Activated naive CD8-positive, alpha-beta T cell treated with anti-CD3 and anti-CD28 coated beads, Interleukin-2, amount 10 ng/mL, durations not matched to agents 7 days and 5 days (primary cell): Measurements from ENCODE around the gene RASSF10. TPM values are rescaled to one million over a fixed set of nuclear protein-coding genes. Genes with fewer than 3 reads are reported as not detected.

Experiments used
- ATAC-seq: fragments of 150-1000 bp; cut with Tn5 transposase; one replicate; pipeline ENCODE4 v1.10.0; 2021; ENCODE audit warnings: low read depth, moderate library complexity
- POLR2A ChIA-PET: fragments of 350-600 bp; sonication (Branson Sonifier 250); formaldehyde crosslinking; loops from one replicate; lab custom pipeline; 2021; ENCODE audit warnings: antibody characterized with exemption; lab: Charles Lee
- DNase-seq: peaks from one replicate; pipeline ENCODE4 v3.0.0; 2021
- H3K27ac Mint-ChIP-seq: one replicate; pipeline ENCODE4 v1.8.0; 2022; ENCODE audit warnings: mild to moderate bottlenecking, mixed read lengths
- H3K27me3 Mint-ChIP-seq: one replicate; pipeline ENCODE4 v1.8.0; 2022; ENCODE audit warnings: mild to moderate bottlenecking, moderate library complexity, mixed read lengths
- H3K36me3 Mint-ChIP-seq: one replicate; pipeline ENCODE4 v1.8.0; 2021; ENCODE audit warnings: mild to moderate bottlenecking, mixed read lengths
- H3K4me1 Mint-ChIP-seq: one replicate; pipeline ENCODE4 v1.8.0; 2021; ENCODE audit warnings: mixed read lengths
- H3K4me3 Mint-ChIP-seq: one replicate; pipeline ENCODE4 v1.8.0; 2022; ENCODE audit warnings: mild to moderate bottlenecking, moderate library complexity, mixed read lengths
- H3K9me3 Mint-ChIP-seq: one replicate; pipeline ENCODE4 v1.8.0; 2021; ENCODE audit warnings: mixed read lengths
- total RNA-seq, 2 experiments: library from RNA; stranded (reverse); gene quantifications; one replicate each; pipeline ENCODE4 v1.2.3, GENCODE V29; 2021

The RASSF10 gene
- not detected for total RNA-seq

DNA sequence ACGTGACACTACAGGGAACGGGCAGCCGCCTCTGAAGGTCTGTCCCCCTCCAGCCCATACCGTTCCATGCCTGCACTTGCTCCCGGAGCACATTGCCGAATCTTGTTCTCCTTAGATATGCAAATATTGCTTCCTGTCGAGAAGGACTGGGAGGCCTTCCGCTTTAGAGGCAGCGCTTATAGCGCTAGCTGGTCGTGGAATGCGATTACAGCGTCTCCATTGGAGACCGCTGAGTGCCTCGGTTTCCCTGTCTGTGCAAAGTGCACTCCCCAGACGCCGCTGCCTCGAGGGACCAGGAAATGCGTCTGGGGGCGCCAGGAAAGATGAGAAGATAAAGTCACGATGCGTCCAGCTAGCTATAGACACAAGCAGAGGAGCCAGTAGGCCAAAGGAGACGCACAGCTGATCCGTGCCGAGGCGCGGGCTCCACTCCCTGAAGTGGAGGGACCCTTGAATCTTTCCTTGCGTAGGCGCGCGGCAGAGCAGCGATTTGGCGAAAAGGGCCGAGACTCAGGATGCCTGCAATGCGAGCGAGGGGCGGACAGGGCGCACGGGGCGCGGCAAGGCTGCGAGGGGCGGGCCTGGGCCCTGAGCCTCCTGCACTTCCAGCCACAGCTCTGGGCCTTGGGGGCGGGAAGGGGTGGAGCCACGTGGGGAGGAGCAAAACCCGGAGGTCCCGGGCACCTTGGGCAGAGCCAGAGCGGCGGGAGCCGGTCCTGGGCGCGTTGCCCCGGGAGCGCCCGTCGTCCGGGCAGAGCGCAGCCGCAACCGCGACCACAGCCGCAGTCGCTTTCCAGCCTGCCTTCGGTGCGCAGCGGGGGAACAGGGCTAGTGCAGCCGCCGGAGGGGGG is at the start of gene RASSF10:
RASSF10 (plus strand) TSS at position 692 of the 851 bp plus-strand sequence. CDS start 261 bp downstream, outside the sequence.
- POLR2A ChIA-PET, result no interaction called here
- Mint-ChIP-seq H3K36me3 (no peaks in the 10 kb centered on the region), H3K27ac (no peak within 1 kb of the TSS), H3K9me3 (no peaks in the 10 kb centered on the region), H3K27me3 (peaks cover 74% of the 10 kb centered on the region), H3K4me3 (peak within 1 kb of the TSS; percentile 40), H3K4me1 (peaks cover 3% of the 10 kb centered on the region)
- ATAC-seq (peak; percentile 65), DNase-seq (peak; percentile 40)

GRCh38 chr11:12961615-12962014 is 47.5 kb upstream of the RASSF10 start:
- ATAC-seq (no peak), DNase-seq (no peak)
- POLR2A ChIA-PET, result no interaction called here
- no peak overlapping the region for H3K4me3 Mint-ChIP-seq
- no peak overlapping the region for H3K27ac Mint-ChIP-seq
- H3K36me3 Mint-ChIP-seq, result no peaks in the 10 kb centered on the region
- H3K4me1 Mint-ChIP-seq, result peaks cover 7% of the 10 kb centered on the region
- no peaks in the 10 kb centered on the region for H3K9me3 Mint-ChIP-seq
- peaks cover 26% of the 10 kb centered on the region for H3K27me3 Mint-ChIP-seq

DNA sequence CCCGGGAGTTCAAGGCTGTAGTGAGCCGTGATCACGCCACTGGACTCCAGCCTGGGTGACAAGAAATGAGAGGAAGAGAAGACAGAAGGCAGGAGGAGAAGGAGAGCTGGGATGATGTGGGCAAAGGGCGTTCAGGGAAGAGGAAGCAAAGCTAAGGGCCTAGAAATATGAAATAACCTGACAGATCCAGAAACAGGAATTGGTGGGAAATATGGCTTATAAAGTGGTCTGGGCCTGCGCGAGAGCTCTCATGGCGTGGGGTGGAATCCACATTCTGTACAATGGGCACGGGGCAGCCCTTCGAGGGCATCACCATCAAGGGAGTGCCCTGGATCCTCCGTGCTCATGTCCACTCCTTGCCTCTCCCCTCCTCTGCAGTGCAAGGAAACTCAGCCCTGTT is 46.8 kb upstream of the RASSF10 start:
- Mint-ChIP-seq H3K36me3 (no peaks in the 10 kb centered on the region), H3K27ac (no peak overlapping the region), H3K4me1 (peaks cover 7% of the 10 kb centered on the region), H3K4me3 (no peak overlapping the region), H3K9me3 (no peaks in the 10 kb centered on the region), H3K27me3 (peaks cover 26% of the 10 kb centered on the region)
- POLR2A ChIA-PET, result no interaction called here
- ATAC-seq (no peak), DNase-seq (no peak)

DNA sequence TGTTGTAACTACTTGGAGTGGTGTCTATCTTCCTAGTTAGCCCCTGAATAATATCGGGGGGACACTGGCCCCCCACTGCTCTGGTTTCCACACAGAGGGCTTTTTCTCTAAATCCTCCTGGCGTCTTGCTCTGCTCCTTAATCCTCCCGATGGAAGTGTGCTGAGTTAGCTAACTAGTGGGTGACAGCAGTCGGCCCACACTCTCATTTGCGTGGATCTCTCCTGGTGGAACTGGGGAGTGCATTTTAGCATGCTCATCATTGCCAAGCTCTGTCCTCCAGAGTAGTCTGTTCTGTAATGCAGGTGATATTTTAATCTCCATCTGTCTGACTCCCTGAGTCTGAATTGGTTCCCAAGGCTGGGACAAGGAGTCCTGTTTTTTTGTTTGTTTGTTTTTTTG is 46.1 kb upstream of the RASSF10 start:
- no peaks in the 10 kb centered on the region for H3K9me3 Mint-ChIP-seq
- H3K4me3 Mint-ChIP-seq, result no peak overlapping the region
- H3K4me1 Mint-ChIP-seq, result peaks cover 7% of the 10 kb centered on the region
- ATAC-seq (no peak), DNase-seq (no peak)
- no peak overlapping the region for H3K27ac Mint-ChIP-seq
- no peaks in the 10 kb centered on the region for H3K36me3 Mint-ChIP-seq
- POLR2A ChIA-PET, result no interaction called here
- peaks cover 26% of the 10 kb centered on the region for H3K27me3 Mint-ChIP-seq

DNA sequence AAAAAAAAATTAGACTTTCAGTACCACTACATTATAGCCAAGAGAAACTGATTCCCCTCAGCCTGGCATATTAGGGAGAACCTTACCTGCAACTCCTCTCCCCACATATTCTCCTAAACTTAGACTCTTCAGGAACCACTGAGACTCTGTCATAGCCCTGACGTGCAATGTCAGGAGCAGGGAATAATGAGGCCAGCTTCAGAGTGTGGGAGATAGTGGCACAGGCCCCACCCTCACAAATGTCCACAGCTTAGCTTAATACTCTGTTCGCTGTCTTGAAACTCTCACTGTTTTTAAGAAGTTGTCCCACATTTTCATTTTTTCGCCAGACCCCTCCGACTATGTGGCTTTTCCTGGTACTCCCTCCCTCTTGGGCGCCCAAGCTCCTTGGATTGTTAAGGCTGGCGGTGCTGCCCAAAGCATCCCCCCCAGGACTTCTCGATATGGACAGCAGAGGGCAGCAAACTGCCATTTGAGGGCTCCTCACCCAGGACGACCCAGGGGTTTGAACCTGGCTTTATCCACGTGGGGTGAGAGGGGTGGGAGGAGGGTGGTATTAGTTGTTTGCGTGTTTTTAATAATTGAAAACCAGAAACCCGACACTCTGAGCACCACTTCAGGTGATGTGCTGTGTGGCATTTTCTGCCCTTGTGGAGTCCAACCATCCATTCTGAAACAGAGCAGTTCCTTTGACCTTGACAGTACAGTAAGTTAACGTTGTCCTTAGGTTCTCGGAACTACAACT is 45.2 kb upstream of the RASSF10 start:
- no peak overlapping the region for H3K27ac Mint-ChIP-seq
- H3K36me3 Mint-ChIP-seq, result no peaks in the 10 kb centered on the region
- POLR2A ChIA-PET, result no interaction called here
- ATAC-seq (peak; percentile 67), DNase-seq (peak; percentile 56)
- peaks cover 7% of the 10 kb centered on the region for H3K4me1 Mint-ChIP-seq
- H3K27me3 Mint-ChIP-seq, result peaks cover 22% of the 10 kb centered on the region
- no peaks in the 10 kb centered on the region for H3K9me3 Mint-ChIP-seq
- H3K4me3 Mint-ChIP-seq, result no peak overlapping the region

GRCh38 chr11:12964650-12965049 is 44.5 kb upstream of the RASSF10 start:
- Mint-ChIP-seq H3K27ac (no peak overlapping the region), H3K9me3 (no peaks in the 10 kb centered on the region), H3K4me1 (peaks cover 7% of the 10 kb centered on the region), H3K36me3 (no peaks in the 10 kb centered on the region), H3K27me3 (peaks cover 20% of the 10 kb centered on the region), H3K4me3 (no peak overlapping the region)
- POLR2A ChIA-PET, result no interaction called here
- DNase-seq (no peak), ATAC-seq (no peak)

DNA sequence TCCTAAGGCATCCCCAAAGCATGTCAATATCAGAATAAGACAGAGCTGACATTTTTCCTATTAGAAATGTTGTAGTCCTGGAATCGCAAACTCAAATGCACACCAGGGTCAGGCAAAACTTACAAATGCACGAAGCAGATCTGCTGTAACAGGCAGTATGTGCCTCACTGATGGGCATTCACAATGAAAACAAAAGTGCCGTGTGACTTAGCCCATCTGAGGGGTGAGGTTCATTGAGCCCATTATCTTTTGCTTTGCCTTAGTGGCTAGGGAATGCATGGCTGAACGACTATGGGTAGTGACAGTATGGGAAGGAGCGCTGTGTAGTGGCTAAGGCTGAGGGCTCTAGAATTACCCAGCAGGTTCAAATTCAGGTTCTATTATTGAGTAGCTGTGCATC is 43.1 kb upstream of the RASSF10 start:
- Mint-ChIP-seq H3K27me3 (peaks cover 9% of the 10 kb centered on the region), H3K9me3 (no peaks in the 10 kb centered on the region), H3K4me1 (peaks cover 7% of the 10 kb centered on the region), H3K4me3 (no peak overlapping the region), H3K36me3 (no peaks in the 10 kb centered on the region), H3K27ac (no peak overlapping the region)
- DNase-seq, result no peak
- POLR2A ChIA-PET, result no interaction called here
- ATAC-seq, result no peak

- ATAC-seq, result no peak
- H3K36me3 Mint-ChIP-seq, result no peaks in the 10 kb centered on the region
- H3K27ac Mint-ChIP-seq, result no peak overlapping the region
- peaks cover 7% of the 10 kb centered on the region for H3K27me3 Mint-ChIP-seq
- H3K4me3 Mint-ChIP-seq, result no peak overlapping the region
- H3K9me3 Mint-ChIP-seq, result no peaks in the 10 kb centered on the region
- H3K4me1 Mint-ChIP-seq, result no peaks in the 10 kb centered on the region
- DNase-seq, result no peak
- POLR2A ChIA-PET, result no interaction called here
These were observed 41.0 kb upstream of the RASSF10 start for GRCh38 chr11:12968101-12968500.

- no peak overlapping the region for H3K27ac Mint-ChIP-seq
- no peaks in the 10 kb centered on the region for H3K4me1 Mint-ChIP-seq
- H3K4me3 Mint-ChIP-seq, result no peak overlapping the region
- DNase-seq, result no peak
- peaks cover 5% of the 10 kb centered on the region for H3K27me3 Mint-ChIP-seq
- POLR2A ChIA-PET, result no interaction called here
- no peak for ATAC-seq
- H3K9me3 Mint-ChIP-seq, result no peaks in the 10 kb centered on the region
- H3K36me3 Mint-ChIP-seq, result no peaks in the 10 kb centered on the region
These were observed 40.3 kb upstream of the RASSF10 start for GRCh38 chr11:12968826-12969225.

DNA sequence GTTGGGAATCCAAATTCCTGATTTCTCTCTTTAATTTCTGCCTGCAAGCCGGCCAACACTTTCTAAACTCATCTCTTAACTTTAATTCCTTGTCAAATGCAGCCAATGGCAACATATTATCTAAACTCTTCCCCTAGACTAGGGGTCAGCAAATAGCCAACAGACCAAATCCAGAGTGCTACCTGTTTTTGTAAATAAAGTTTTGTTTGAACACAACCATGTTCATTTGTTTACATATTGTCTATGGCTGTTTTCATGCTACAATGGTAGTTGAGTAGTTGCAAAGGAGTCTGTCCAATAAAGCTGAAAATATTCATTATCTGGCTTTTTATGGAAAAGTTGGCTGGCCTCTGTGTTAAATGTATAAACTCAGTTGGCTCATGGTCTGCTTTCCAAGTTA is 37.2 kb upstream of the RASSF10 start:
- H3K4me1 Mint-ChIP-seq, result no peaks in the 10 kb centered on the region
- POLR2A ChIA-PET, result no interaction called here
- no peak for DNase-seq
- H3K4me3 Mint-ChIP-seq, result no peak overlapping the region
- no peak for ATAC-seq
- H3K27me3 Mint-ChIP-seq, result peaks cover 9% of the 10 kb centered on the region
- H3K36me3 Mint-ChIP-seq, result no peaks in the 10 kb centered on the region
- H3K9me3 Mint-ChIP-seq, result no peaks in the 10 kb centered on the region
- no peak overlapping the region for H3K27ac Mint-ChIP-seq

- Mint-ChIP-seq H3K4me1 (no peaks in the 10 kb centered on the region), H3K36me3 (no peaks in the 10 kb centered on the region), H3K27me3 (peaks cover 11% of the 10 kb centered on the region), H3K4me3 (no peak overlapping the region), H3K9me3 (no peaks in the 10 kb centered on the region), H3K27ac (no peak overlapping the region)
- ATAC-seq (no peak), DNase-seq (no peak)
- POLR2A ChIA-PET, result no interaction called here
These were observed 35.5 kb upstream of the RASSF10 start for GRCh38 chr11:12973528-12974181.

DNA sequence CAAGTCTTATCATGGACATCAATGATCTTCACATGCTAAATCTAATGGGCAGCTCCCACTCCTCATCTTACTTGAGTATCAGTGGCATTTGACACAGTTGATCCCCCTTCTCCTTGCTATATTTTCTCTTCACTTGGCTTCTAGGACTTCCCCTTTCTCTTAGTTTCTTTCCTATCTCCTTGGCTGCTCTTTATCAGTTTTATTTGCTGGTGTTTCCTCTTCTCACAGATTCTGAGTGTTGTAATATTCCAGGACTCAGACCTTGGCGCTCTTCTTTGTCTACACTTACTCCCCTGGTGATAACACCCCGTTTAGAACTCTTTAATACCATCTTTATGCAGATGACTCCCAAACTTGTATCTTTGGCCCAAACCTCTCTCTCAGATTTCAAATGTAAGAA is 33.9 kb upstream of the RASSF10 start:
- H3K27me3 Mint-ChIP-seq, result peaks cover 14% of the 10 kb centered on the region
- H3K4me1 Mint-ChIP-seq, result no peaks in the 10 kb centered on the region
- POLR2A ChIA-PET, result no interaction called here
- DNase-seq (no peak), ATAC-seq (no peak)
- H3K9me3 Mint-ChIP-seq, result no peaks in the 10 kb centered on the region
- no peak overlapping the region for H3K27ac Mint-ChIP-seq
- no peak overlapping the region for H3K4me3 Mint-ChIP-seq
- no peaks in the 10 kb centered on the region for H3K36me3 Mint-ChIP-seq

- H3K4me3 Mint-ChIP-seq, result no peak overlapping the region
- H3K9me3 Mint-ChIP-seq, result no peaks in the 10 kb centered on the region
- H3K36me3 Mint-ChIP-seq, result no peaks in the 10 kb centered on the region
- POLR2A ChIA-PET, result no interaction called here
- peaks cover 10% of the 10 kb centered on the region for H3K27me3 Mint-ChIP-seq
- DNase-seq (no peak), ATAC-seq (no peak)
- no peak overlapping the region for H3K27ac Mint-ChIP-seq
- H3K4me1 Mint-ChIP-seq, result no peaks in the 10 kb centered on the region
These were observed 29.0 kb upstream of the RASSF10 start for GRCh38 chr11:12979928-12980689.
